Peyer's patch (tissue), 4 donors: ENCODE results near the gene SPDYC.

ENCODE experiments used
- CTCF ChIP-seq, 6 experiments: fragments of 450-650 bp in 4 of 6; fragments of 200-600 bp in 2 of 6; sonication (generic) in 1 of 6; IDR thresholded peaks; one replicate each; pipeline ENCODE4 v1.5.1; 2017 to 2019; ENCODE audit warnings: antibody characterized with exemption in 6 of 6, mild to moderate bottlenecking in 3 of 6, moderate library complexity in 1 of 6
- POLR2A ChIP-seq, 2 donors: fragments of 450-650 bp; IDR thresholded peaks; one replicate each; pipeline ENCODE4 v1.5.1; 2017; ENCODE audit warnings: antibody characterized with exemption in 2 of 2, mild to moderate bottlenecking in 2 of 2, moderate library complexity in 2 of 2

- no peak for TF ChIP-seq CTCF (IDR thresholded peaks at IDR 0.05)
- TF ChIP-seq POLR2A (IDR thresholded peaks at IDR 0.05) = no peak
Measured at GRCh38 chr11:65209711-65210360, 39.8 kb downstream of the SPDYC start.
